ENCODE measurements around the gene PCDHA11. TPM values are rescaled to one million over a fixed set of nuclear protein-coding genes. Genes with fewer than 3 reads are reported as not detected.
A peak's percentile ranks its signal among the peaks of the same experiment; 100 is the strongest.

The PCDHA11 gene, protein sequence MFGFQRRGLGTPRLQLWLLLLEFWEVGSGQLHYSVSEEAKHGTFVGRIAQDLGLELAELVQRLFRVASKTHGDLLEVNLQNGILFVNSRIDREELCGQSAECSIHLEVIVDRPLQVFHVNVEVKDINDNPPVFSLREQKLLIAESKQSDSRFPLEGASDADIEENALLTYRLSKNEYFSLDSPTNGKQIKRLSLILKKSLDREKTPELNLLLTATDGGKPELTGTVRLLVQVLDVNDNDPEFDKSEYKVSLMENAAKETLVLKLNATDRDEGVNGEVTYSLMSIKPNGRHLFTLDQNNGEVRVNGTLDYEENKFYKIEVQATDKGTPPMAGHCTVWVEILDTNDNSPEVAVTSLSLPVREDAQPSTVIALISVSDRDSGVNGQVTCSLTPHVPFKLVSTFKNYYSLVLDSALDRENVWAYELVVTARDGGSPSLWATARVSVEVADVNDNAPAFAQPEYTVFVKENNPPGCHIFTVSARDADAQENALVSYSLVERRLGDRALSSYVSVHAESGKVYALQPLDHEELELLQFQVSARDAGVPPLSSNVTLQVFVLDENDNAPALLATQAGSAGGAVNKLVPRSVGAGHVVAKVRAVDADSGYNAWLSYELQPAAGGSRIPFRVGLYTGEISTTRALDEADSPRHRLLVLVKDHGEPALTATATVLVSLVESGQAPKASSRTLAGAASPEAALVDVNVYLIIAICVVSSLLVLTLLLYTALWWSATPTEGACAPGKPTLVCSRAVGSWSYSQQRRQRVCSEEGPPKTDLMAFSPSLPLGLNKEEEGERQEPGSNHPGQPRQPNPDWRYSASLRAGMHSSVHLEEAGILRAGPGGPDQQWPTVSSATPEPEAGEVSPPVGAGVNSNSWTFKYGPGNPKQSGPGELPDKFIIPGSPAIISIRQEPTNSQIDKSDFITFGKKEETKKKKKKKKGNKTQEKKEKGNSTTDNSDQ
- not detected in 2 replicates for total RNA-seq (2013; cell fraction: nucleolus; rRNA removed)
- total RNA-seq (2014; rRNA removed): 0.05 and 0.06 TPM in 2 replicates
- total RNA-seq (2014; rRNA removed; fragmentation: Illumina TruSeq; extraction: Trizol): not detected in 2 replicates
- 0.05 TPM in 1 of 2 replicates, not detected in the other for total RNA-seq (2021)
- 0.10 TPM for polyA plus RNA-seq (2011; ENCODE audit: low read depth)
- polyA plus RNA-seq (2011; rRNA removed): not detected in 2 replicates
- polyA plus RNA-seq (2011; cell fraction: cytosol; rRNA removed): not detected in 2 replicates
- not detected in 2 replicates for polyA plus RNA-seq (2011; cell fraction: nucleus; rRNA removed)
- polyA plus RNA-seq (2012): 0.05 and 0.10 TPM in 2 replicates
- not detected in 2 replicates for polyA plus RNA-seq (2014; fragmentation: Illumina TruSeq; extraction: Trizol)
- polyA plus RNA-seq (2014; fragmentation: Nextera tagmentation; extraction: Ambion mirVana): not detected
- 0.05 TPM in 1 of 2 replicates, not detected in the other for polyA plus RNA-seq (2014; rRNA removed)
- not detected for polyA plus RNA-seq (2016; fragmentation: Nextera tagmentation; extraction: Ambion mirVana)
- polyA minus RNA-seq (2011; rRNA and poly(A)+ RNA removed): not detected in 2 replicates
- polyA minus RNA-seq (2011; cell fraction: cytosol; rRNA and poly(A)+ RNA removed): not detected in 2 replicates
- polyA minus RNA-seq (2011; cell fraction: nucleus; rRNA and poly(A)+ RNA removed): not detected in 2 replicates
- Bru-seq, nascent RNA: not detected
- not detected for BruChase-seq, experiment 1, labeled RNA remaining after a 6-hour chase
- BruChase-seq, experiment 2, labeled RNA remaining after a 2-hour chase: percentile 15 among the genes with signal in this experiment
- long read RNA-seq, experiment 1: 0 reads
- long read RNA-seq, experiment 2: 0 reads

DNA sequence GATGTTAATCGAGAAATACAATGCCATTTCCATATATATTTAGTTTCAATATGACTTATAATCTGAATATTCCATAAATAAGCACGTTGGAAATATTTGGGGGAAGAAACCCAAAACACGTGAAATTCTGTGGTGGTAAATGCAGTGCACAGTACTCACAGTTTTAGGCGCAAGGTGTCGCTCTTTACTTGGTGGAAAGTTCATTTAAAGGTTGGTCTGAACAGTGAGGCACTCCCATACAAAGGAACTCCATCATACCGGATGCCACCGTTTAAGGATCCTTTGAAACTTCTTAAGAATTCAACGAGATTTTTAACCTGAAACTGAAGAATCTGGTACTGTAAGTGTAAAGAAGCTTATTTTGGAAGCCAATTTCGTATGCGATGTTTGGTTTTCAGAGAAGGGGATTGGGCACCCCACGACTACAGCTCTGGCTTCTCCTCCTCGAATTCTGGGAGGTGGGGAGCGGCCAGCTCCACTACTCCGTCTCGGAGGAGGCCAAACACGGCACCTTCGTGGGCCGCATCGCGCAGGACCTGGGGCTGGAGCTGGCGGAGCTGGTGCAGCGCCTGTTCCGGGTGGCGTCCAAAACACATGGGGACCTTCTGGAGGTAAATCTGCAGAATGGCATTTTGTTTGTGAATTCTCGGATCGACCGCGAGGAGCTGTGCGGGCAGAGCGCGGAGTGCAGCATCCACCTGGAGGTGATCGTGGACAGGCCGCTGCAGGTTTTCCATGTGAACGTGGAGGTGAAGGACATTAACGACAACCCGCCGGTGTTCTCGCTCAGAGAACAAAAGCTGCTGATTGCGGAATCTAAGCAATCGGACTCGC, at the start of gene PCDHA11:
Gene PCDHA11, plus strand, starts transcription at position 237 of the 834 bp plus-strand sequence. Its CDS starts 147 bp downstream, at position 384.
- Histone ChIP-seq H2AFZ (ENCODE audit: control insufficient read depth, low read depth, low read length) (no peak within 1 kb of the TSS), H3K9ac (ENCODE audit: control insufficient read depth, insufficient read depth, low read length) (no peak within 1 kb of the TSS), H3K4me1 (ENCODE audit: control insufficient read depth, insufficient read depth, low read length) (no peaks in the 10 kb centered on the region), H3K4me3 (no peak within 1 kb of the TSS), H3K36me3 (ENCODE audit: control insufficient read depth in 2 of 2, insufficient read depth in 2 of 2, low read length in 1 of 2) (no peaks in the 10 kb centered on the region), H3K4me2 (ENCODE audit: control insufficient read depth, insufficient read depth) (no peak within 1 kb of the TSS), H3K27ac (ENCODE audit: control insufficient read depth, insufficient read depth) (no peak within 1 kb of the TSS), H3K79me2 (ENCODE audit: control insufficient read depth, insufficient read depth, low read length) (no peaks in the 10 kb centered on the region), H4K20me1 (ENCODE audit: control insufficient read depth, insufficient read depth) (no peaks in the 10 kb centered on the region), H3K27me3 (replicated peaks in 1 of 2; ENCODE audit: control insufficient read depth in 2 of 2, insufficient read depth in 2 of 2, low read length in 1 of 2) (no peaks in the 10 kb centered on the region), H3K9me3 (replicated peaks; ENCODE audit: control insufficient read depth, insufficient read depth, low read length) (no peaks in the 10 kb centered on the region; the same call in 1 of the 3 replicates)
- in situ Hi-C loops (cut with MboI) (no loop called here), intact Hi-C loops (cut with micrococcal nuclease; ENCODE audit: unreplicated experiment) (no loop called here)
- ATAC-seq (no peak), DNase-seq (ENCODE audit: low read depth, low spot score) (no peak), FAIRE-seq (no peak)
- TF ChIP-seq CTCF (IDR thresholded peaks at IDR 0.05 in 2 of 3, conservative IDR thresholded peaks at IDR 0.05 in 1 of 3; ENCODE audit: control insufficient read depth in 2 of 3, extremely low read depth in 1 of 3, insufficient read depth in 1 of 3, low read depth in 3 of 3, low read length in 3 of 3) (peak in 1 of 3 experiments; percentile 13; a peak in 1 of 6 replicates), CREB1 (IDR thresholded peaks at IDR 0.05; ENCODE audit: low read depth) (no peak), GABPA (IDR thresholded peaks at IDR 0.05; ENCODE audit: low read depth) (no peak), ZNF217 (IDR thresholded peaks at IDR 0.05) (no peak)
- TF ChIP-seq, protein P1, sequence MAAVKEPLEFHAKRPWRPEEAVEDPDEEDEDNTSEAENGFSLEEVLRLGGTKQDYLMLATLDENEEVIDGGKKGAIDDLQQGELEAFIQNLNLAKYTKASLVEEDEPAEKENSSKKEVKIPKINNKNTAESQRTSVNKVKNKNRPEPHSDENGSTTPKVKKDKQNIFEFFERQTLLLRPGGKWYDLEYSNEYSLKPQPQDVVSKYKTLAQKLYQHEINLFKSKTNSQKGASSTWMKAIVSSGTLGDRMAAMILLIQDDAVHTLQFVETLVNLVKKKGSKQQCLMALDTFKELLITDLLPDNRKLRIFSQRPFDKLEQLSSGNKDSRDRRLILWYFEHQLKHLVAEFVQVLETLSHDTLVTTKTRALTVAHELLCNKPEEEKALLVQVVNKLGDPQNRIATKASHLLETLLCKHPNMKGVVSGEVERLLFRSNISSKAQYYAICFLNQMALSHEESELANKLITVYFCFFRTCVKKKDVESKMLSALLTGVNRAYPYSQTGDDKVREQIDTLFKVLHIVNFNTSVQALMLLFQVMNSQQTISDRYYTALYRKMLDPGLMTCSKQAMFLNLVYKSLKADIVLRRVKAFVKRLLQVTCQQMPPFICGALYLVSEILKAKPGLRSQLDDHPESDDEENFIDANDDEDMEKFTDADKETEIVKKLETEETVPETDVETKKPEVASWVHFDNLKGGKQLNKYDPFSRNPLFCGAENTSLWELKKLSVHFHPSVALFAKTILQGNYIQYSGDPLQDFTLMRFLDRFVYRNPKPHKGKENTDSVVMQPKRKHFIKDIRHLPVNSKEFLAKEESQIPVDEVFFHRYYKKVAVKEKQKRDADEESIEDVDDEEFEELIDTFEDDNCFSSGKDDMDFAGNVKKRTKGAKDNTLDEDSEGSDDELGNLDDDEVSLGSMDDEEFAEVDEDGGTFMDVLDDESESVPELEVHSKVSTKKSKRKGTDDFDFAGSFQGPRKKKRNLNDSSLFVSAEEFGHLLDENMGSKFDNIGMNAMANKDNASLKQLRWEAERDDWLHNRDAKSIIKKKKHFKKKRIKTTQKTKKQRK (IDR thresholded peaks at IDR 0.05; ENCODE audit: low read depth, low read length): no peak
- TF ChIP-seq, protein P2, sequence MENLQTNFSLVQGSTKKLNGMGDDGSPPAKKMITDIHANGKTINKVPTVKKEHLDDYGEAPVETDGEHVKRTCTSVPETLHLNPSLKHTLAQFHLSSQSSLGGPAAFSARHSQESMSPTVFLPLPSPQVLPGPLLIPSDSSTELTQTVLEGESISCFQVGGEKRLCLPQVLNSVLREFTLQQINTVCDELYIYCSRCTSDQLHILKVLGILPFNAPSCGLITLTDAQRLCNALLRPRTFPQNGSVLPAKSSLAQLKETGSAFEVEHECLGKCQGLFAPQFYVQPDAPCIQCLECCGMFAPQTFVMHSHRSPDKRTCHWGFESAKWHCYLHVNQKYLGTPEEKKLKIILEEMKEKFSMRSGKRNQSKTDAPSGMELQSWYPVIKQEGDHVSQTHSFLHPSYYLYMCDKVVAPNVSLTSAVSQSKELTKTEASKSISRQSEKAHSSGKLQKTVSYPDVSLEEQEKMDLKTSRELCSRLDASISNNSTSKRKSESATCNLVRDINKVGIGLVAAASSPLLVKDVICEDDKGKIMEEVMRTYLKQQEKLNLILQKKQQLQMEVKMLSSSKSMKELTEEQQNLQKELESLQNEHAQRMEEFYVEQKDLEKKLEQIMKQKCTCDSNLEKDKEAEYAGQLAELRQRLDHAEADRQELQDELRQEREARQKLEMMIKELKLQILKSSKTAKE (IDR thresholded peaks at IDR 0.05; ENCODE audit: low read depth, poor library complexity, severe bottlenecking): no peak
- ChIA-PET CTCF (interaction anchor here (0.6 to 0.9 kb wide), 3 partner anchors 8 to 680 kb away, joined by 3 to 4 read pairs (median 4); no protein-coding TSS in a partner anchor), SMC1A (ENCODE audit: uncharacterized antibody, unreplicated experiment) (no interaction called here), POLR2A (no interaction called here), RAD21 (ENCODE audit: unreplicated experiment) (no interaction called here)
- WGBS (ENCODE audit: insufficient coverage, insufficient replicate concordance, low lambda C conversion rate, missing lambda C conversion rate): 59% methylated on average over 37 of the region's 41 CpGs
- no TSS peak for BruUV-seq (replicated peaks)

Data from GM12878 (cell line).